GM23248 (cell line): ENCODE results near the gene DNAJC7. TPM values are rescaled to one million over a fixed set of nuclear protein-coding genes. Genes with fewer than 3 reads are reported as not detected.

Experiments
- DNase-seq: peaks from one replicate; pipeline ENCODE4 v3.0.0-alpha.2; 2015
- H2AFZ ChIP-seq: fragments of 200-600 bp; sonication (generic); 2 replicates; pipeline ENCODE4 v1.6.1; 2016; ENCODE audit warnings: antibody characterized with exemption
- H3F3A ChIP-seq: fragments of 200-600 bp; sonication (generic); 2 replicates; pipeline ENCODE4 v1.6.1; 2016; ENCODE audit warnings: mild to moderate bottlenecking, antibody characterized with exemption, mixed run types; ENCODE audit not compliant: insufficient read depth
- H3K27ac ChIP-seq: fragments of 200-600 bp; sonication (generic); 2 replicates; pipeline ENCODE4 v1.5.1; 2016; ENCODE audit warnings: mild to moderate bottlenecking
- H3K27me3 ChIP-seq: fragments of 200-600 bp; sonication (generic); replicated peaks from 2 replicates; pipeline ENCODE4 v1.6.1; 2016; ENCODE audit warnings: mild to moderate bottlenecking; ENCODE audit not compliant: insufficient read depth
- H3K36me3 ChIP-seq: fragments of 200-600 bp; sonication (generic); 2 replicates; pipeline ENCODE4 v1.6.1; 2016; ENCODE audit warnings: low read depth, mild to moderate bottlenecking
- H3K4me1 ChIP-seq: fragments of 200-600 bp; sonication (generic); 2 replicates; pipeline ENCODE4 v1.6.1; 2016; ENCODE audit warnings: mild to moderate bottlenecking; ENCODE audit not compliant: insufficient read depth
- H3K4me2 ChIP-seq: fragments of 200-600 bp; sonication (generic); one replicate; pipeline ENCODE4 v1.6.1; 2016; ENCODE audit warnings: mild to moderate bottlenecking; ENCODE audit not compliant: unreplicated experiment
- H3K4me3 ChIP-seq: fragments of 200-600 bp; sonication (generic); 2 replicates; pipeline ENCODE4 v1.5.1; 2016; ENCODE audit warnings: mild to moderate bottlenecking
- H3K79me2 ChIP-seq: fragments of 200-600 bp; sonication (generic); 2 replicates; pipeline ENCODE4 v1.6.1; 2016; ENCODE audit warnings: mild to moderate bottlenecking; ENCODE audit not compliant: insufficient read depth
- H3K9ac ChIP-seq: fragments of 200-600 bp; sonication (generic); 2 replicates; pipeline ENCODE4 v1.6.1; 2016; ENCODE audit warnings: mild to moderate bottlenecking
- H3K9me2 ChIP-seq: fragments of 200-600 bp; sonication (generic); 2 replicates; pipeline ENCODE4 v1.6.1; 2016; ENCODE audit warnings: mixed run types, mild to moderate bottlenecking, moderate library complexity; ENCODE audit not compliant: insufficient read depth
- H3K9me3 ChIP-seq: fragments of 200-600 bp; sonication (generic); one replicate; pipeline ENCODE4 v1.6.1; 2017; ENCODE audit warnings: low read depth
- H4K20me1 ChIP-seq: fragments of 200-600 bp; sonication (generic); 2 replicates; pipeline ENCODE4 v1.6.0; 2016; ENCODE audit not compliant: insufficient read depth
- EZH2 ChIP-seq: fragments of 200-600 bp; sonication (generic); IDR thresholded peaks from 2 replicates; pipeline ENCODE4 v1.6.1; 2018; ENCODE audit warnings: antibody characterized with exemption, mild to moderate bottlenecking; ENCODE audit not compliant: insufficient read depth, poor library complexity, severe bottlenecking
- EZH2phosphoT487 ChIP-seq: fragments of 200-600 bp; sonication (generic); IDR thresholded peaks from 2 replicates; pipeline ENCODE4 v1.6.1; 2018; ENCODE audit warnings: antibody characterized with exemption, moderate library complexity, mild to moderate bottlenecking, low read depth; ENCODE audit not compliant: insufficient read depth
- WGBS, 2 experiments: methylation state at CpG; one replicate each; pipeline ENCODE4 v1.1.6; 2015 to 2017; ENCODE audit warnings: low lambda C conversion rate in 2 of 2, low coverage in 1 of 2; ENCODE audit errors: missing lambda C conversion rate in 2 of 2; 5-methylcytosine and 5-hydroxymethylcytosine counted together
- in situ Hi-C: fragments of 300-500 bp; cut with MboI; formaldehyde crosslinking; loops from 2 replicates; pipeline ENCODE4 v1.15.0; 2020
- polyA plus RNA-seq: library from polyadenylated mRNA; unstranded; fragments of >200 nt; fragmentation: Nextera tagmentation; extraction: Ambion mirVana; gene quantifications from 2 replicates; pipeline ENCODE4 v1.2.1, GENCODE V29; 2016
- total RNA-seq: library from RNA; depleted of rRNA; stranded (reverse); fragments of >200 nt; shearing (Covaris generic); gene quantifications from 2 replicates; pipeline ENCODE4 v1.2.3, GENCODE V29; 2014

DNAJC7 gene
- total and polyA plus RNA-seq, 2 experiments from 2014 or later = 61.6 to 73.5 TPM

GRCh38 chr17:42001729-42002128, 15.5 kb downstream of the DNAJC7 start:
- Histone ChIP-seq H3K4me2 (no peak overlapping the region), H3K4me1 (peaks cover 42% of the 10 kb centered on the region), H3K79me2 (peaks cover 99% of the 10 kb centered on the region), H3K27me3 (no peaks in the 10 kb centered on the region), H3K9me2 (no peaks in the 10 kb centered on the region), H3K36me3 (peaks cover 50% of the 10 kb centered on the region), H3K4me3 (no peak overlapping the region), H3K27ac (no peak overlapping the region), H3K9ac (no peak overlapping the region), H4K20me1 (0 out of 2 replicates have a peak, but pooled peaks cover 4% of the 10 kb centered on the region), H2AFZ (no peak overlapping the region), H3K9me3 (no peaks in the 10 kb centered on the region), H3F3A (peaks cover 48% of the 10 kb centered on the region)
- 97 to 100% methylated on average over 2 of the region's 2 CpGs for WGBS, 2 experiments
- no peak for TF ChIP-seq EZH2
- DNase-seq = no peak
- in situ Hi-C loops = no loop called here

DNA sequence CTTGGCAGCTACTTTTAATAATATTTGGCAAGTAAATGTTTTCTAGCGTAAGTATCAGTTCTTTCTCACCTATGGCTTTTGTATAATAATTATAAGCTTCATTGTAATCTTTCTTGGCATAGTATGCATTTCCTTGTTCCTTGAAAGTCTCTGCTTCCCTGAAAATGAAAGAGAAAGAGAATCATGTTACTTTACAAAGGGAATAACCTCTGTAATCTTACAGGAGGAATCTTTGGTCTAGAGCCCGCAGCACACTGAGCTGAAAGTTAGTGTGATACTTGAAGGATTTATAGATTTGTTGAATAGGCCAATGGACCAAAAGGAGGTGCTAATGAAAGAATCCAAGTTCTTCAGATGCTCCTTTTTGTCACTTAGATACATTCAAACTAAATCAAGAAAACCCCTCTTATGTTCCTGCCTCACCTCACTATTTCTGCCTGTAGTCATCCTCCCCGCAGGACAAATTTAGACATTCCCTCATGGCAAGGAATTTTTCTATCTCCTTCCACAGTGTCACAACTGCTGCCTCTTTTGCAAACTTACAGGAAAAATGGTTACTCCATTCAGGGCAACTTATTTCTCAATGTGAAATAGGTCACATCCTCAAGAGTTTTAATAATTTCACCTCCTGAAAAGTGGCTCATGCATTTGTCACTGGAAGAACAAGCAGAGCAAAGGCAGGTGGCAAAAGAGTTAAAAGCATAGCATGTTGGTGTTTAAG, 16.7 kb downstream of the DNAJC7 start:
- Histone ChIP-seq H3K79me2 (peaks cover 95% of the 10 kb centered on the region), H3K27me3 (no peaks in the 10 kb centered on the region), H3K4me3 (no peak overlapping the region), H3K36me3 (peaks cover 57% of the 10 kb centered on the region), H3K27ac (no peak overlapping the region), H3K9me3 (no peaks in the 10 kb centered on the region), H3K9ac (no peak overlapping the region), H3F3A (peaks cover 50% of the 10 kb centered on the region), H4K20me1 (0 out of 2 replicates have a peak, but pooled peaks cover 4% of the 10 kb centered on the region), H3K4me2 (no peak overlapping the region), H2AFZ (no peak overlapping the region), H3K9me2 (no peaks in the 10 kb centered on the region), H3K4me1 (peaks cover 50% of the 10 kb centered on the region)
- DNase-seq = no peak
- in situ Hi-C loops = no loop called here
- TF ChIP-seq EZH2 (no peak), EZH2phosphoT487 (no peak)
- 96 to 99% methylated on average over 3 of the region's 3 CpGs for WGBS, 2 experiments

DNA sequence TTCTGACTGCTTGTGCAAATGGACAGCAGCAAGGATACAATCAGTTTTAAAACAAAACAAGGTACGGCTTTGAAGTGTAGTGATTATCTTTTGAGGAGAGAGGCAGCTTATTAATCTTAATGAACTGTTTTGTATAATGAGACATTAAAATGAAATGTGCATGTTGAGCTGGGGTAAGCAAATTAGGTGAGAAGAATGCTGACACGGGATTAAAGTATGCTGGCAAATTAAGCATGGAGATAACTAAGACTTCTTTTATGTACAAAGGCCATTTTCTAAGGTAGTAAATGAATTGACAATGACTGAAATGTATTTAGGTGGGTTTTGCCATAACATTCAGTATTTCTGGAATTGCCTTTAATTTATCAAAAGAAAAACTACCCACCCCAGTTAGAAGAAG, 18.7 kb downstream of the DNAJC7 start:
- Histone ChIP-seq H3K4me3 (no peak overlapping the region), H3K36me3 (peaks cover 76% of the 10 kb centered on the region), H3K9ac (no peak overlapping the region), H2AFZ (no peak overlapping the region), H4K20me1 (no peaks in the 10 kb centered on the region), H3K79me2 (peaks cover 95% of the 10 kb centered on the region), H3K9me2 (no peaks in the 10 kb centered on the region), H3K9me3 (no peaks in the 10 kb centered on the region), H3K4me2 (no peak overlapping the region), H3K4me1 (peaks cover 29% of the 10 kb centered on the region), H3K27me3 (no peaks in the 10 kb centered on the region), H3K27ac (no peak overlapping the region), H3F3A (peaks cover 35% of the 10 kb centered on the region)
- no peak for DNase-seq
- in situ Hi-C loops = no loop called here
- TF ChIP-seq EZH2phosphoT487 (no peak), EZH2 (no peak)
- 48 to 50% methylated on average over 2 of the region's 2 CpGs for WGBS, 2 experiments

- Histone ChIP-seq H4K20me1 (no peaks in the 10 kb centered on the region), H3K36me3 (peaks cover 76% of the 10 kb centered on the region), H3K4me3 (no peak overlapping the region), H2AFZ (no peak overlapping the region), H3K9me2 (no peaks in the 10 kb centered on the region), H3K4me2 (peak overlapping the region; percentile 5), H3F3A (peaks cover 24% of the 10 kb centered on the region), H3K79me2 (peaks cover 87% of the 10 kb centered on the region), H3K27me3 (no peaks in the 10 kb centered on the region), H3K9me3 (no peaks in the 10 kb centered on the region), H3K27ac (peak overlapping the region; percentile 62), H3K9ac (no peak overlapping the region), H3K4me1 (peaks cover 20% of the 10 kb centered on the region)
- peak; percentile 34 for DNase-seq
- in situ Hi-C loops = no loop called here
- no peak for TF ChIP-seq EZH2phosphoT487
- TF ChIP-seq EZH2 = no peak
- 91 to 100% methylated on average over 2 of the region's 2 CpGs for WGBS, 2 experiments
Observed at GRCh38 chr17:41996855-41997164, 20.4 kb downstream of the DNAJC7 start.

GRCh38 chr17:41992576-41992975, 24.7 kb downstream of the DNAJC7 start:
- 23 to 42% methylated on average over 3 of the region's 3 CpGs for WGBS, 2 experiments
- Histone ChIP-seq H3K9me2 (no peaks in the 10 kb centered on the region), H3K9me3 (no peaks in the 10 kb centered on the region), H3K79me2 (peaks cover 75% of the 10 kb centered on the region), H2AFZ (no peak overlapping the region), H3K27ac (no peak overlapping the region), H3K4me1 (peaks cover 20% of the 10 kb centered on the region), H3K36me3 (peaks cover 80% of the 10 kb centered on the region), H3K4me2 (no peak overlapping the region), H4K20me1 (no peaks in the 10 kb centered on the region), H3K4me3 (no peak overlapping the region), H3F3A (peaks cover 18% of the 10 kb centered on the region), H3K27me3 (no peaks in the 10 kb centered on the region), H3K9ac (no peak overlapping the region)
- no peak for TF ChIP-seq EZH2
- no peak for TF ChIP-seq EZH2phosphoT487
- DNase-seq = no peak
- in situ Hi-C loops = no loop called here
